ENCODE measurements around the gene HLA-A. TPM values are rescaled to one million over a fixed set of nuclear protein-coding genes. Genes with fewer than 3 reads are reported as not detected.

The HLA-A gene
- total RNA-seq, 1 donor = 268 TPM

GRCh38 chr6:29949934-29950333, 7.6 kb downstream of the HLA-A start:
- H3K79me2 ChIP-seq (ENCODE audit: insufficient read depth, low read length) = no peaks in the 10 kb centered on the region

GRCh38 chr6:29951882-29952281, 9.6 kb downstream of the HLA-A start:
- Histone ChIP-seq H3K4me1 (ENCODE audit: insufficient read depth, low read length) (no peaks in the 10 kb centered on the region), H3K4me3 (ENCODE audit: insufficient read depth, low read length) (no peak overlapping the region), H4K20me1 (ENCODE audit: insufficient read depth, low read length) (no peaks in the 10 kb centered on the region), H3K9me3 (ENCODE audit: low read depth, low read length) (no peaks in the 10 kb centered on the region), H3K4me2 (ENCODE audit: insufficient read depth, low read length) (no peak overlapping the region), H3K27me3 (ENCODE audit: insufficient read depth, low read length) (no peaks in the 10 kb centered on the region), H2AFZ (ENCODE audit: low read length) (no peak overlapping the region), H3K79me2 (ENCODE audit: insufficient read depth, low read length) (no peaks in the 10 kb centered on the region), H3K36me3 (ENCODE audit: insufficient read depth, low read length) (peaks cover 5% of the 10 kb centered on the region), H3K27ac (ENCODE audit: low read depth, low read length) (no peak overlapping the region)
- TF ChIP-seq, protein P1, sequence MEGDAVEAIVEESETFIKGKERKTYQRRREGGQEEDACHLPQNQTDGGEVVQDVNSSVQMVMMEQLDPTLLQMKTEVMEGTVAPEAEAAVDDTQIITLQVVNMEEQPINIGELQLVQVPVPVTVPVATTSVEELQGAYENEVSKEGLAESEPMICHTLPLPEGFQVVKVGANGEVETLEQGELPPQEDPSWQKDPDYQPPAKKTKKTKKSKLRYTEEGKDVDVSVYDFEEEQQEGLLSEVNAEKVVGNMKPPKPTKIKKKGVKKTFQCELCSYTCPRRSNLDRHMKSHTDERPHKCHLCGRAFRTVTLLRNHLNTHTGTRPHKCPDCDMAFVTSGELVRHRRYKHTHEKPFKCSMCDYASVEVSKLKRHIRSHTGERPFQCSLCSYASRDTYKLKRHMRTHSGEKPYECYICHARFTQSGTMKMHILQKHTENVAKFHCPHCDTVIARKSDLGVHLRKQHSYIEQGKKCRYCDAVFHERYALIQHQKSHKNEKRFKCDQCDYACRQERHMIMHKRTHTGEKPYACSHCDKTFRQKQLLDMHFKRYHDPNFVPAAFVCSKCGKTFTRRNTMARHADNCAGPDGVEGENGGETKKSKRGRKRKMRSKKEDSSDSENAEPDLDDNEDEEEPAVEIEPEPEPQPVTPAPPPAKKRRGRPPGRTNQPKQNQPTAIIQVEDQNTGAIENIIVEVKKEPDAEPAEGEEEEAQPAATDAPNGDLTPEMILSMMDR (IDR thresholded peaks at IDR 0.05; ENCODE audit: extremely low read depth, low read depth, low read length) = no peak
- no peak for DNase-seq (ENCODE audit: insufficient read length, low spot score, missing footprints)

More at GRCh38 chr6:29949934-29950333, 7.6 kb downstream of the HLA-A start:
- no peaks in the 10 kb centered on the region for H3K4me1 ChIP-seq (ENCODE audit: insufficient read depth, low read length)
- no peak overlapping the region for H3K27ac ChIP-seq (ENCODE audit: low read depth, low read length)
- peaks cover 12% of the 10 kb centered on the region for H3K36me3 ChIP-seq (ENCODE audit: insufficient read depth, low read length)
- no peak overlapping the region for H2AFZ ChIP-seq (ENCODE audit: low read length)
- peaks cover 3% of the 10 kb centered on the region for H4K20me1 ChIP-seq (ENCODE audit: insufficient read depth, low read length)
- H3K4me3 ChIP-seq (ENCODE audit: insufficient read depth, low read length) = no peak overlapping the region
- TF ChIP-seq, protein P1 (IDR thresholded peaks at IDR 0.05; ENCODE audit: extremely low read depth, low read depth, low read length) = no peak
- DNase-seq (ENCODE audit: insufficient read length, low spot score, missing footprints) = no peak
- H3K4me2 ChIP-seq (ENCODE audit: insufficient read depth, low read length) = no peak overlapping the region
- no peaks in the 10 kb centered on the region for H3K9me3 ChIP-seq (ENCODE audit: low read depth, low read length)
- no peaks in the 10 kb centered on the region for H3K27me3 ChIP-seq (ENCODE audit: insufficient read depth, low read length)

DNA sequence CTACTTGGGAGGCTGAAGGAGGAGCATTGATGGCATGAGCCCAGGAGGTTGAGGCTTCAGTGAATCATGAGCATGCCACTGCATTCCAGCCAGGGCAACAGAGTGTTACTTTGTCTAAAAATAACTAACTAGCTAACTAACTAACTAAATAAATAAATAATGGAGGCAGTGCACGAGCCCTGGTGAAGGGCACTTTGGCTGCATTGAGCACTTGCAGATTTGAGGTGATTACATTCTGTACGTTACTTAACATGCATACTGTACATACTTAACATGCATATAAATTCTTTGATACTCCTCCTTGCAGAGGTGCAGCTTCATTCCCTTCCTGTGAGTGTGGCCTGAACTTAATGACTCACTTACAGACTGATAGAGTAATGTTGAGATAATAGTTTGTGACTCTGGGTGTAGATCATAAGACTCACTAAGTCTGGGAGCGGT, 10.7 kb downstream of the HLA-A start:
- TF ChIP-seq, protein P1 (IDR thresholded peaks at IDR 0.05; ENCODE audit: extremely low read depth, low read depth, low read length) = no peak
- Histone ChIP-seq H4K20me1 (ENCODE audit: insufficient read depth, low read length) (no peaks in the 10 kb centered on the region), H3K79me2 (ENCODE audit: insufficient read depth, low read length) (no peaks in the 10 kb centered on the region), H3K9me3 (ENCODE audit: low read depth, low read length) (no peaks in the 10 kb centered on the region), H3K27ac (ENCODE audit: low read depth, low read length) (no peak overlapping the region), H3K4me3 (ENCODE audit: insufficient read depth, low read length) (no peak overlapping the region), H3K4me1 (ENCODE audit: insufficient read depth, low read length) (no peaks in the 10 kb centered on the region), H3K36me3 (ENCODE audit: insufficient read depth, low read length) (no peaks in the 10 kb centered on the region), H2AFZ (ENCODE audit: low read length) (no peak overlapping the region), H3K4me2 (ENCODE audit: insufficient read depth, low read length) (no peak overlapping the region), H3K27me3 (ENCODE audit: insufficient read depth, low read length) (no peaks in the 10 kb centered on the region)
- peak; percentile 87 for DNase-seq (ENCODE audit: insufficient read length, low spot score, missing footprints)

DNA sequence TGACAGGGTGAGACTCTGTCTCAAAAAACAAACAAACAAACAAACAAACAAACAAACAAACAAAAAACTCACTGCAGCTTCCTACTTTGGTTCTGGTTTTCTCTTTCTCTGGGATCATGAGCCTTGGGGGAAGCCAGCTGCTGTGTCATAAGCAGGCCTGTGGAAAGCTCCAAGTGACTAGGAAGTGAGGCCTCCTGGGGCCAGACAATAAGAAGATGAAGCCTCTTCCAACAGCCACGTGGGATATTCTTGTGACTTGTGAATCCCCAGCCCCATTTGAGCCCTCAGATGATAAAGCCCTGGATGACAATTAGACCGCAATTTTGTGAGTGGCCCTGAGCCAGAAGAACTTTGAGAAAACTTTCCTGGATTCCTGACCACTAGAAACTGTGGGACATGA, 11.4 kb downstream of the HLA-A start:
- peak overlapping the region; percentile 45 for H3K27ac ChIP-seq (ENCODE audit: low read depth, low read length)
- TF ChIP-seq, protein P1 (IDR thresholded peaks at IDR 0.05; ENCODE audit: extremely low read depth, low read depth, low read length) = no peak
- H3K36me3 ChIP-seq (ENCODE audit: insufficient read depth, low read length) = no peaks in the 10 kb centered on the region
- DNase-seq (ENCODE audit: insufficient read length, low spot score, missing footprints) = no peak
- no peaks in the 10 kb centered on the region for H3K9me3 ChIP-seq (ENCODE audit: low read depth, low read length)
- no peak overlapping the region for H2AFZ ChIP-seq (ENCODE audit: low read length)
- no peaks in the 10 kb centered on the region for H3K27me3 ChIP-seq (ENCODE audit: insufficient read depth, low read length)
- no peaks in the 10 kb centered on the region for H3K4me1 ChIP-seq (ENCODE audit: insufficient read depth, low read length)
- no peak overlapping the region for H3K4me2 ChIP-seq (ENCODE audit: insufficient read depth, low read length)
- H4K20me1 ChIP-seq (ENCODE audit: insufficient read depth, low read length) = no peaks in the 10 kb centered on the region
- no peak overlapping the region for H3K4me3 ChIP-seq (ENCODE audit: insufficient read depth, low read length)
- H3K79me2 ChIP-seq (ENCODE audit: insufficient read depth, low read length) = no peaks in the 10 kb centered on the region
